HG02981 (cell line): ENCODE measurements around the gene DUSP11.
"Not testable (repeated sequence)": the region's sequence is repeated elsewhere in the genome, so short reads cannot be mapped to it uniquely, and the experiment has no call there.

Experiments used
- ATAC-seq: cut with Tn5 transposase; IDR thresholded peaks from one replicate; pipeline ENCODE4 v1.9.1; 2021; ENCODE audit warnings: mild to moderate bottlenecking, moderate library complexity; ENCODE audit not compliant: unreplicated experiment

The DUSP11 gene

DNA sequence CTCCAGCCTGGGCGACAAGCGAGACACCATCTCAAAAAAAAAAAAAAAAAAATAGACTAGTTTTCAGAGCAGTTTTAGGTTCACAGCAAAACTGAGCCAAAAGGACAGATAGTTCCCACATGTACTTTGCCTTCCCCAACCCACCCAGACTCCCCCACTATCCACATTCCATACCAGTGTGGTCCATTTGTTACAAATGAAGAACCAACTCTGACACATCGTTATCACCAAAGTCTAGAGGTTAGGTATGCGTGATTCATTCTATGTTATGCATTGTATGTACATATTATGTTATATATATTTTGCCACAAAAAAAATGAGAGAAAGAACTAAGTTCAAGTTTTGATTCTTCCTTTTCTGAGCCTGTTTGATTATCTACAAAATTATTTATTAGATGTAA, 3.5 kb downstream of the DUSP11 start:
- ATAC-seq, result no peak

GRCh38 chr2:73772819-73773218, 7.1 kb downstream of the DUSP11 start:
- no peak for ATAC-seq

GRCh38 chr2:73770725-73771124, 9.2 kb downstream of the DUSP11 start:
- no peak for ATAC-seq

DNA sequence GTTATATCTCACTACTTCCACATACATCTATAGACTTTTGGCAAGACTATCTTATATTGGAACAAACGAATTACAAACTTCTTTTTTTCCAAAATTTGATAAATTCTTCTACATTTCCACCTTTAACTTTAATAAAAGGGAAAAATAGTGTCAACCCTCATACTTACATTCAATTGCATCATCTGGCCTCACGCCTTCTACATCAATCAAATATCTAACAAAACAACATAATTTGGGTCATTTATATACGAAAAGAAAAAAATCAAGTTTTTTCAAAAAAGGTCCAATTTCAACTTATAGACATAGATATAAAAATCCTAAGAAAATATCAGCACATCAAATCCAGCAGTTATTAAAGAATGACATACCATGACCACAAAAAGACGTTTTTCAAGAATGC, 12.9 kb downstream of the DUSP11 start:
- ATAC-seq, result no peak

GRCh38 chr2:73766349-73766748, 13.6 kb downstream of the DUSP11 start:
- no peak for ATAC-seq

DNA sequence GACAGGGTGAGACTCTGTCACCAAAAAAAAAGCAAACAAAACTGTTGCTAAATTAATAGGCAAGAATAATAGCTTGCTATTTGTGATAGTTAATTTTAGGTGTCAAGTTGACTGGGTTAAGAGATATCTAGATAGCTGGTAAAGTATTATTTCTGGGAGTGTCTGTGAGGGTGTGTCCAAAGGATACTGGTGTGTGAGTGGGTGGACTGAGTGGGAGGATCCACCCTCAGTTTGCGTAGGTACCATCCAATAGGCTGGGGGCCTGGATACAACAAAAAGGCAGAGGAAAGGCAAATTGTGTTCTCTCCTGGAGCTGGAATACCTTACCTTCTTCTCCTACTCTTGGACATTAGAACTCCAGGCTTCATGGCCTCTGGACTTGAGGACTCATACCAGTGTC, 15.0 kb downstream of the DUSP11 start:
- ATAC-seq, result no peak

DNA sequence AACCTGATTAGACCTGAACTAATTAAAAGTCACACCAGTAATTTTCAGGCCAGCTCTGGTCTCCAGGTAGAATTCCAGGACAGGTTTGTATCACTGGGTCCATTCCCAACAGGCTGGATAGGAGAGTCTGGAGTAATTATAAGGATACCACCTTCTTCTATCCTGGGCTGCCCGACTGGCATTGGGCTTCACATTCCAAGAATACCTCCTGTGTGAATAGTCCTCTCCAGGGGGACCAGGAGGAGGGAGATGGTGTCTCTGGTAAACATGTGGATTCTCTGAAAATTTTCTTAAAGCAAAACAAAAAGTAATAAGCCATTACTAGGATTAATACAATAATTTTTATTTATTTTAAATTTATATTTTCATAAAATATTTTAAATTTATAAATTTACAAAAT, 17.3 kb downstream of the DUSP11 start:
- ATAC-seq, result no peak

DNA sequence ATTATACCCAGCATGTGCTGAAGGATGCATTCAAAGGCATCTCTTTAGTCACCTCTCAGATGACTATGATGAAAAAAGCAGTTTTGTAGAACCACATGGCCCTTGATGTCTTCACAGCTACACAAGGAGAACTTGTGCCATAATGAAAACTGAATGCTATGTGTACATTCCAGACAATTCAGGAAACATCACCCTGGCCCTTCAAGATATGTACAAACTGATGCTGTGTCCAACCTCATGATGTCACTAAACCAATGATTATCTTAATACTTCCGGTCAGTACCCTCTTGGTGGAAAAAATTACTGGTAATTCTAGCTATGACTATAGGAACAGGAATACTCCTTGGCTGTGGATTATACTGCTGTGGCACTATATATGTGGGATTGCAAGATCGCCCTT, 20.0 kb downstream of the DUSP11 start:
- ATAC-seq, result no peak

GRCh38 chr2:73759285-73759764, 20.6 kb downstream of the DUSP11 start:
- no peak for ATAC-seq

GRCh38 chr2:73754332-73754731, 25.6 kb downstream of the DUSP11 start:
- not testable (repeated sequence) for ATAC-seq

DNA sequence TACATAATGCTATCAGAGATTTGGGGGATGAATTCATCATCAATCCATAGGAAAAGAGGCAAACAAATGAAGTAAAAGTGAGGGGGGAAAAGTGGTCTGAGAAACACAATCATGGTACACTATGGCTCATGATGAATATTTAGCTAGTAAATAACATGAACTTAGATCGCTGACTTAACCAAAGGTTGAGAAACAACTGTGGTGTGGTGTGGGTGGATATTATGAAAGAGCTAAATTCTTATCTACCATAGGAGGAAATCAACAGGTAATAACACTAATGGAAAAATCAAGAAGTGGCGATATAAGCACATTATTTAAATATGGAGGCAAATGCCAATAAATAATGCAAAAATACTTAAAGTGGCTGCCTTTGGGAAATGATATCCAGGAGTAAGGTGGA, 30.6 kb downstream of the DUSP11 start:
- ATAC-seq, result no peak

GRCh38 chr2:73746877-73747208, 33.1 kb downstream of the DUSP11 start:
- no peak for ATAC-seq

- ATAC-seq, result no peak
These were observed 33.7 kb downstream of the DUSP11 start for GRCh38 chr2:73746015-73746876.

DNA sequence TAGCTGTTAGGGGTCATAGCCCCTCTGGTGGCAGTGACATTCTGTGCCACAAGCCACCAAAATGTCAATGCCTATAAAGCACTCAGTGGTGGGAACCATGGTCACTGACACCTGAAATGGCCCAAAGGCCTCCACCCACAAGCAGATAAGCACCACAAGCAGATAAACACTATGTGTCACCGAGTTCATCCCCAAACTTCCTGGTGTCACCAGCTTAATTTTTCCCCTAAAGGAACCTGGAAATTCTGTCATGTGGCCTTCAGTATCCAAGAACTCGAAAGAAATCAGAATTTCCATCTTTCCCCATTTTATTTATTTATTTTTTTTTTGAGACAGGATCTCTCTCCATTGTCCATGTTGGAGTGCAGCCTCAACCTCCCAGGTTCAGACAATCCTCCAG, 39.1 kb downstream of the DUSP11 start:
- ATAC-seq, result no peak

DNA sequence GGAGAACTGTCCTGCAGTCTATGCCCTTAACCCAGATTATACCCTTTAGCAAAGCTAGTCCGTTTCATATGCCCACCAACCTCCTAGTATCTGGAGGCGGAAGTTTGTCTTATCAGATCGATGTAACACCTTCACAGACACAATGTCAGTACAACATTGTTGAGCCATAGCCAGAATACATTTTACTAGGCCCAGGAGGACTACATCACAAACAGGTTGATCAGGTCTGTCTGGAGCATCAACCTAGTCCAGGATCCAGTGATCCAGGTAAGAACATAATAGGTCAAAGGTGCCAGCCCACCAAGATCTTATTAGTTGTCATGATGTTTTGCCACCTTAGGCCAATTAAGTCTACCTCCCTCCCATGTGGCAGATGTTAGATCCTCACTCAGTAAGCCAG, 40.8 kb downstream of the DUSP11 start:
- ATAC-seq, result no peak

DNA sequence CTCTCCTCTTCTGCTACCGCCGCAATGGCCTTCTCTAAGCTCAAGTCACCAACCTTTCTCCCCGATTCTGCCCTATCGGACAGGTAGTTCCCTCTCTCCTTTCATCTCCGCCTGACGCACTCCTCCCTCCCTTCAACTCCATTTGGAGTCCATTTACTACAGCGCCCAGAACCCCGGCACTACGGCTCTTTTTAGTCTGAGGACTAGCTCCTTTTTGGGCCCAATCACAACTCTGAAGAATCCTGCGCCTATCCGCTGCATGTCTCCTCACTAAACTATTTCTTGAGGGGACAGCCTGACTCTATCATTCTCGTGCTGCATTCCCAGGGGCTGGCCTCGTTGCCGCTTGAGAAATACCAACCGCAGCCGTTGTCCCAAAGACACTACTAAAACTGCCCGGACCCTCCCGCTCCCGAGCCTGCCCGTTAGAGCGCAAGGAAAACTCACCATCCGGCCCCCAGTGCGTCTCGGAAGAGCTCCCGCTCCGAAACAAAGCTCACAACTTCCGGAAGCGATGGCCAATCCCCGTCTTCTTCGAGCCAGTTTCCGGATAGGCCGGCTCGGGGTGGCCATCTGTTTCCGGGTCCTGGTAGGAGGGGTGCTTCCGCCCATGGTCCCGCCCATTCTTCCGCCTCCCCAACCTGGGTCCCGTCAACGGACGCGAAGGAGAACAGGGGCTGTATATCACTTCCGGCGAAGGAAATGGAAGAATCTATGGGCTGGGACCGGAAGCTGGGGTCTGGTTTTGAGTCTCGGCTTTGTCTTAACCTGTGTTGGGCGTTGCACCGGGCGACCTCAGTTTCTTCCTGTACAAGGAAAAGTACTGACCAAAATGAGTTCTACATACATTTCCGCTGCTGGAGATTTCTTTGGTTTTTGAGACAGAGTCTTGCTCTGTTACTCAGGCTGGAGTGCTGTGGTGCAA, 42.8 kb downstream of the DUSP11 start, which contains the start of gene TPRKB:
Gene TPRKB (minus strand): TSS at position 491 of the 925 bp plus-strand sequence. CDS start 2,776 bp downstream, outside the sequence.
- peak; percentile 96 for ATAC-seq

DNA sequence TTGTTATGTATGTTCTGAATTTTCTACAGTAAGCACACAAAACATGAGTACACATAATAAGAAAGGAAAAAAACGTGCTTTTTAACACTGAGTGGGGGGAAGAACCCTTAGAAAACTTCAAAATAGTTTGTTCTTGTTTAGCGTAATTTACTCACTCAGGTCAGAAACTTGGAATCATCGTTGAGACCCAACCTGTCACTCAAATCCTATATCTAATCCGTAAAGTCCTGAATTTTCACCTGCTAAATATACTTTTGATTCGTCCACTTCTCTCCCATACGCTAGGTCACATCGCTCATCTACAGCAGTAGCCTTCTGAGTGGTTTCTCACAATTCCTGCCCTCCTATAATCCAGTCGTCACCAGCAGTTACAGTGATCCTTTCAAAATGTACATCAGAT, 43.5 kb downstream of the DUSP11 start:
- no peak for ATAC-seq

DNA sequence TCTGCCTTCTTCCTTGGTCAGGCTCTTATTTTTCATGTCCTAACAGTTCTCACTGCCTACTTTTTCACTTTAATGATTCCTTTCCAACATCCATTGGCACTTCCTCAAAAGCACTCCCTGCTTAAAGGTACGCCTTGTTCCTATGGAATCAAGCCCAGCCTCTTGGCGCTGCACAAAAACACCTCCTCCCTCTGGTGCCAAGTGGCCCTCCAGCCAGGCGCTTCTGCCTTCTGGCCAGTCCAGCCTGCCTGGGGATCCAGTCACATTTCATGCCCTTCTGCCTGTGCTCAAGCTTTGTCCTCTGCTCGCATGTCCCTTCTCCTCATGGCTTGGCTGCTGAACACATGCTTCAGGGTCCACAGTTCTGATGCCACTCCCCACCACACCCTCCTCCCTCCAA, 49.1 kb downstream of the DUSP11 start:
- no peak for ATAC-seq

GRCh38 chr2:73728711-73729110, 51.2 kb downstream of the DUSP11 start:
- no peak for ATAC-seq

- ATAC-seq, result no peak
These were observed 51.9 kb downstream of the DUSP11 start for GRCh38 chr2:73728043-73728442.

- not testable (repeated sequence) for ATAC-seq
These were observed 53.2 kb downstream of the DUSP11 start for GRCh38 chr2:73726657-73727056.
